Measurements from ENCODE around the gene TRIM45. TPM values are rescaled to one million over a fixed set of nuclear protein-coding genes. Genes with fewer than 3 reads are reported as not detected.
"Not testable (repeated sequence)": the region's sequence is repeated elsewhere in the genome, so short reads cannot be mapped to it uniquely, and the experiment has no call there.

Gene TRIM45
- total RNA-seq, 1 experiment from 2014 or later, result 11.7 TPM

- Histone ChIP-seq H3K27me3 (ENCODE audit: insufficient read depth, low read length) (no peaks in the 10 kb centered on the region), H4K20me1 (ENCODE audit: control insufficient read depth, insufficient read depth, insufficient read length) (no peaks in the 10 kb centered on the region), H3K27ac (ENCODE audit: insufficient read length, low read depth, low read length) (no peak overlapping the region), H2BK15ac (ENCODE audit: low read depth, low read length) (no peak overlapping the region), H3K4ac (ENCODE audit: low read depth, low read length) (no peak overlapping the region), H3K79me1 (ENCODE audit: insufficient read depth, low read depth, low read length, poor library complexity, severe bottlenecking) (no peaks in the 10 kb centered on the region), H3K18ac (ENCODE audit: insufficient read length, low read depth, low read length) (peak overlapping the region; percentile 83), H3K9me3 (ENCODE audit: control insufficient read depth, low read depth, low read length) (no peaks in the 10 kb centered on the region), H3K14ac (ENCODE audit: insufficient read depth, low read length) (0 out of 2 replicates have a peak overlapping the region, but pooled peaks have one; percentile 46), H3K56ac (ENCODE audit: insufficient read length, low read depth, low read length) (no peak overlapping the region), H2BK12ac (ENCODE audit: insufficient read length, low read depth, low read length) (no peak overlapping the region), H4K8ac (replicated peaks; ENCODE audit: insufficient read length, low read depth, low read length) (no peak overlapping the region), H3K4me1 (ENCODE audit: insufficient read depth, low read length) (no peaks in the 10 kb centered on the region), H4K5ac (ENCODE audit: insufficient read length, low read depth, low read length) (no peak overlapping the region), H2BK120ac (ENCODE audit: low read depth, low read length, poor library complexity, severe bottlenecking) (no peak overlapping the region), H3K23me2 (ENCODE audit: insufficient read length, low read depth, low read length, poor library complexity, severe bottlenecking) (peaks cover 8% of the 10 kb centered on the region), H2AFZ (ENCODE audit: low read length) (no peak overlapping the region), H3K23ac (ENCODE audit: insufficient read length, low read depth, low read length) (no peak overlapping the region), H3T11ph (ENCODE audit: low read length) (no peak overlapping the region), H3K79me2 (ENCODE audit: insufficient read depth, low read length) (no peaks in the 10 kb centered on the region), H4K91ac (ENCODE audit: insufficient read length, low read depth, low read length) (no peak overlapping the region), H3K4me2 (ENCODE audit: insufficient read depth, insufficient read length, low read length) (peak overlapping the region; percentile 53), H2AK5ac (ENCODE audit: insufficient read length, low read length) (no peak overlapping the region), H2BK20ac (ENCODE audit: low read depth, low read length, poor library complexity, severe bottlenecking) (no peak overlapping the region), H2BK5ac (ENCODE audit: insufficient read length, low read length) (no peak overlapping the region), H3K9ac (ENCODE audit: extremely low read depth, insufficient read length, low read length) (peak overlapping the region; percentile 44)
- H3K4me1 Mint-ChIP-seq, result peaks cover 20 to 22% of the 10 kb centered on the region in 2 experiments
- TF ChIP-seq CTCF (conservative IDR thresholded peaks at IDR 0.05), result no peak
- WGBS (ENCODE audit: extremely low coverage, insufficient read length, low lambda C conversion rate), result no CpG with 5 or more reads among the region's 29 CpGs
- peak overlapping the region in 2 of 3 experiments; percentile 71 to 88; a peak in 3 of 7 replicates for H3K27ac Mint-ChIP-seq
- peak; percentile 34 for DNase-seq
- peak overlapping the region; percentile 82 to 87 for H3K4me3 Mint-ChIP-seq
- peaks cover 10 to 30% (median 25%) of the 10 kb centered on the region in 3 experiments; a peak in 6 of 7 replicates for H3K36me3 Mint-ChIP-seq (ENCODE audit: insufficient read depth in 1 of 3, low read depth in 3 of 3)
- H3K9me3 Mint-ChIP-seq, result peaks cover 0 to 2% of the 10 kb centered on the region in 2 experiments; a peak in 1 of 5 replicates
- no peaks in the 10 kb centered on the region; the same call in 1 of the 2 replicates for H3K27me3 Mint-ChIP-seq (ENCODE audit: low read depth)
These were observed 568 bp downstream of the TRIM45 start for GRCh38 chr1:117120774-117121588.

GRCh38 chr1:117119144-117119543 lies 2.4 kb downstream of the TRIM45 start:
- not testable (repeated sequence) for H4K8ac ChIP-seq (replicated peaks; ENCODE audit: insufficient read length, low read depth, low read length); H2BK15ac ChIP-seq (ENCODE audit: low read depth, low read length); H3K18ac ChIP-seq (ENCODE audit: insufficient read length, low read depth, low read length); H2BK5ac ChIP-seq (ENCODE audit: insufficient read length, low read length); H3K27me3 ChIP-seq (ENCODE audit: insufficient read depth, low read length); H2AFZ ChIP-seq (ENCODE audit: low read length); H3K27ac ChIP-seq (ENCODE audit: insufficient read length, low read depth, low read length); H3K4me2 ChIP-seq (ENCODE audit: insufficient read depth, insufficient read length, low read length); H4K20me1 ChIP-seq (ENCODE audit: control insufficient read depth, insufficient read depth, insufficient read length); H3K23me2 ChIP-seq (ENCODE audit: insufficient read length, low read depth, low read length, poor library complexity, severe bottlenecking); H3K56ac ChIP-seq (ENCODE audit: insufficient read length, low read depth, low read length); H3K27ac Mint-ChIP-seq; H3K4ac ChIP-seq (ENCODE audit: low read depth, low read length); DNase-seq; H3K14ac ChIP-seq (ENCODE audit: insufficient read depth, low read length); H2BK20ac ChIP-seq (ENCODE audit: low read depth, low read length, poor library complexity, severe bottlenecking); H3T11ph ChIP-seq (ENCODE audit: low read length); H3K9me3 ChIP-seq (ENCODE audit: control insufficient read depth, low read depth, low read length); H2AK5ac ChIP-seq (ENCODE audit: insufficient read length, low read length); H3K79me2 ChIP-seq (ENCODE audit: insufficient read depth, low read length); H3K4me1 ChIP-seq (ENCODE audit: insufficient read depth, low read length); H2BK12ac ChIP-seq (ENCODE audit: insufficient read length, low read depth, low read length); H3K27me3 Mint-ChIP-seq (ENCODE audit: low read depth); H2BK120ac ChIP-seq (ENCODE audit: low read depth, low read length, poor library complexity, severe bottlenecking); H4K91ac ChIP-seq (ENCODE audit: insufficient read length, low read depth, low read length); H3K9me3 Mint-ChIP-seq; H3K9ac ChIP-seq (ENCODE audit: extremely low read depth, insufficient read length, low read length); H3K4me3 Mint-ChIP-seq; H3K79me1 ChIP-seq (ENCODE audit: insufficient read depth, low read depth, low read length, poor library complexity, severe bottlenecking); H3K23ac ChIP-seq (ENCODE audit: insufficient read length, low read depth, low read length); H4K5ac ChIP-seq (ENCODE audit: insufficient read length, low read depth, low read length)
- peaks cover 16 to 44% (median 39%) of the 10 kb centered on the region in 3 experiments; a peak in 6 of 7 replicates for H3K36me3 Mint-ChIP-seq (ENCODE audit: insufficient read depth in 1 of 3, low read depth in 3 of 3)
- no CpG with 5 or more reads among the region's 10 CpGs for WGBS (ENCODE audit: extremely low coverage, insufficient read length, low lambda C conversion rate)
- peaks cover 20 to 22% of the 10 kb centered on the region in 2 experiments for H3K4me1 Mint-ChIP-seq

All from H9 (cell line).